ENCODE results near the gene KAT7.

Gene KAT7

GRCh38 chr17:49742166-49742638, 46.3 kb upstream of the KAT7 start:
- Histone ChIP-seq H3K4me2 (ENCODE audit: low read length) (no peak overlapping the region), H3K27ac (peak overlapping the region; percentile 1), H3K4me3 (ENCODE audit: low read depth, low read length) (no peak overlapping the region), H3K27me3 (ENCODE audit: control insufficient read depth, insufficient read depth, low read length) (no peaks in the 10 kb centered on the region), H3K9ac (no peak overlapping the region), H3K79me2 (peaks cover 15% of the 10 kb centered on the region), H3K4me1 (peaks cover 27% of the 10 kb centered on the region), H2AFZ (no peak overlapping the region), H3K36me3 (ENCODE audit: control insufficient read depth, insufficient read depth, low read length) (no peaks in the 10 kb centered on the region), H3K9me3 (ENCODE audit: control insufficient read depth, low read length) (no peaks in the 10 kb centered on the region)
- no peak for TF ChIP-seq CTCF (IDR thresholded peaks at IDR 0.05)

- Histone ChIP-seq H3K9me3 (ENCODE audit: control insufficient read depth, low read length) (no peaks in the 10 kb centered on the region), H3K27me3 (ENCODE audit: control insufficient read depth, insufficient read depth, low read length) (no peaks in the 10 kb centered on the region), H3K4me3 (ENCODE audit: low read depth, low read length) (no peak overlapping the region), H3K79me2 (peaks cover 7% of the 10 kb centered on the region), H3K4me2 (ENCODE audit: low read length) (no peak overlapping the region), H3K36me3 (ENCODE audit: control insufficient read depth, insufficient read depth, low read length) (no peaks in the 10 kb centered on the region), H3K27ac (no peak overlapping the region), H2AFZ (no peak overlapping the region), H3K4me1 (peaks cover 5% of the 10 kb centered on the region), H3K9ac (no peak overlapping the region)
- no peak for TF ChIP-seq CTCF (IDR thresholded peaks at IDR 0.05)
These were observed 43.0 kb upstream of the KAT7 start for GRCh38 chr17:49745175-49746139.

- no peaks in the 10 kb centered on the region for H3K27me3 ChIP-seq (ENCODE audit: control insufficient read depth, insufficient read depth, low read length)
- no peak overlapping the region for H3K4me2 ChIP-seq (ENCODE audit: low read length)
- H3K79me2 ChIP-seq: peaks cover 10% of the 10 kb centered on the region
- H3K4me1 ChIP-seq: peaks cover 5% of the 10 kb centered on the region
- no peak overlapping the region for H3K9ac ChIP-seq
- H3K36me3 ChIP-seq (ENCODE audit: control insufficient read depth, insufficient read depth, low read length): no peaks in the 10 kb centered on the region
- no peak for TF ChIP-seq CTCF (IDR thresholded peaks at IDR 0.05)
- no peak overlapping the region for H3K4me3 ChIP-seq (ENCODE audit: low read depth, low read length)
- H3K27ac ChIP-seq: no peak overlapping the region
- no peaks in the 10 kb centered on the region for H3K9me3 ChIP-seq (ENCODE audit: control insufficient read depth, low read length)
- no peak overlapping the region for H2AFZ ChIP-seq
These were observed 41.5 kb upstream of the KAT7 start for GRCh38 chr17:49746791-49747490.

- no peak overlapping the region for H3K27ac ChIP-seq
- H3K79me2 ChIP-seq: peaks cover 14% of the 10 kb centered on the region
- H3K4me3 ChIP-seq (ENCODE audit: low read depth, low read length): no peak overlapping the region
- no peak overlapping the region for H3K9ac ChIP-seq
- H3K4me1 ChIP-seq: peaks cover 5% of the 10 kb centered on the region
- no peaks in the 10 kb centered on the region for H3K36me3 ChIP-seq (ENCODE audit: control insufficient read depth, insufficient read depth, low read length)
- no peak overlapping the region for H3K4me2 ChIP-seq (ENCODE audit: low read length)
- no peaks in the 10 kb centered on the region for H3K27me3 ChIP-seq (ENCODE audit: control insufficient read depth, insufficient read depth, low read length)
- H3K9me3 ChIP-seq (ENCODE audit: control insufficient read depth, low read length): no peaks in the 10 kb centered on the region
- H2AFZ ChIP-seq: no peak overlapping the region
- no peak for TF ChIP-seq CTCF (IDR thresholded peaks at IDR 0.05)
These were observed 40.8 kb upstream of the KAT7 start for GRCh38 chr17:49747632-49748031.
